SK-N-SH treated with all-trans-retinoic acid at 6 μM for 48 hours (cell line): ENCODE results near the gene GPR156.

Experiments
- ATAC-seq: fragments of 200-7000 bp; cut with Tn5 transposase; 3 replicates; pipeline ENCODE4 v1.9.1; 2020; ENCODE audit warnings: mild to moderate bottlenecking, moderate library complexity
- ARNTL ChIP-seq: fragments of 450-650 bp; formaldehyde crosslinking; IDR thresholded peaks from 2 replicates; pipeline ENCODE4 v1.5.0; 2020; ENCODE audit warnings: low read depth, mild to moderate bottlenecking, moderate library complexity, borderline replicate concordance
- BACH2 ChIP-seq: fragments of 250-450 bp; sonication (Bioruptor Pico); IDR thresholded peaks from 2 replicates; pipeline ENCODE4 v1.9.0; 2021; ENCODE audit warnings: mild to moderate bottlenecking, borderline replicate concordance
- CSDC2 ChIP-seq: fragments of 250-450 bp; sonication (Bioruptor Pico); IDR thresholded peaks from 2 replicates; pipeline ENCODE4 v1.5.0; 2020; ENCODE audit warnings: mild to moderate bottlenecking, moderate library complexity
- ESRRG ChIP-seq: fragments of 250-450 bp; sonication (Bioruptor Pico); IDR thresholded peaks from 2 replicates; pipeline ENCODE4 v1.6.1; 2021; ENCODE audit warnings: mild to moderate bottlenecking
- GLIS3 ChIP-seq: fragments of 250-450 bp; sonication (Bioruptor Pico); IDR thresholded peaks from 2 replicates; pipeline ENCODE4 v1.5.0; 2020; ENCODE audit warnings: mild to moderate bottlenecking, moderate library complexity
- ISL1 ChIP-seq: fragments of 250-450 bp; sonication (Bioruptor Pico); IDR thresholded peaks from 2 replicates; pipeline ENCODE4 v2.1.2; 2022; ENCODE audit warnings: mild to moderate bottlenecking, moderate library complexity
- OSR1 ChIP-seq: fragments of 250-450 bp; sonication (Bioruptor Pico); IDR thresholded peaks from 2 replicates; pipeline ENCODE4 v1.8.0; 2022; ENCODE audit warnings: moderate library complexity, mild to moderate bottlenecking, inconsistent platforms
- PPARA ChIP-seq: fragments of 250-450 bp; sonication (Bioruptor Pico); IDR thresholded peaks from 2 replicates; pipeline ENCODE4 v1.5.0; 2020; ENCODE audit warnings: mild to moderate bottlenecking, borderline replicate concordance
- RARB ChIP-seq: fragments of 250-450 bp; sonication (Bioruptor Pico); IDR thresholded peaks from 2 replicates; pipeline ENCODE4 v1.8.0; 2021; ENCODE audit warnings: mild to moderate bottlenecking, moderate library complexity
- SNAI2 ChIP-seq: fragments of 250-450 bp; sonication (Bioruptor Pico); IDR thresholded peaks from 2 replicates; pipeline ENCODE4 v1.5.0; 2020; ENCODE audit warnings: mild to moderate bottlenecking, moderate library complexity
- TCF4 ChIP-seq: fragments of 250-450 bp; sonication (Bioruptor Pico); IDR thresholded peaks from 2 replicates; pipeline ENCODE4 v1.8.0; 2021; ENCODE audit warnings: mild to moderate bottlenecking, moderate library complexity, borderline replicate concordance
- TOX ChIP-seq: fragments of 250-450 bp; sonication (Bioruptor Pico); IDR thresholded peaks from 2 replicates; pipeline ENCODE4 v1.8.0; 2021; ENCODE audit warnings: mild to moderate bottlenecking, moderate library complexity, borderline replicate concordance
- ZC3H10 ChIP-seq: fragments of 250-450 bp; sonication (Bioruptor Pico); IDR thresholded peaks from 2 replicates; pipeline ENCODE4 v1.5.1; 2021; ENCODE audit warnings: mild to moderate bottlenecking, moderate library complexity
- ZFP3 ChIP-seq: fragments of 250-450 bp; sonication (Bioruptor Pico); IDR thresholded peaks from 2 replicates; pipeline ENCODE4 v1.5.0; 2020; ENCODE audit warnings: mild to moderate bottlenecking, moderate library complexity
- ZFP30 ChIP-seq: fragments of 450-650 bp; formaldehyde crosslinking; IDR thresholded peaks from 2 replicates; pipeline ENCODE4 v1.5.0; 2022; ENCODE audit warnings: mild to moderate bottlenecking, moderate library complexity
- ZNF565 ChIP-seq: fragments of 450-650 bp; formaldehyde crosslinking; conservative IDR thresholded peaks from 2 replicates; pipeline ENCODE4 v1.5.0; 2020; ENCODE audit warnings: low read depth, mild to moderate bottlenecking, moderate library complexity
- ZNF8 ChIP-seq: fragments of 450-650 bp; formaldehyde crosslinking; IDR thresholded peaks from 2 replicates; pipeline ENCODE4 v1.5.0; 2020; ENCODE audit warnings: mild to moderate bottlenecking, moderate library complexity
- TF ChIP-seq, protein P1 (sequence below): fragments of 250-450 bp; sonication (Bioruptor Pico); IDR thresholded peaks from 2 replicates; pipeline ENCODE4 v1.8.0; 2021; ENCODE audit warnings: low read depth, mild to moderate bottlenecking, moderate library complexity, borderline replicate concordance
- TF ChIP-seq, protein P2 (sequence below): fragments of 250-450 bp; sonication (Bioruptor Pico); IDR thresholded peaks from 2 replicates; pipeline ENCODE4 v1.5.1; 2021; ENCODE audit warnings: mild to moderate bottlenecking, moderate library complexity
- TF ChIP-seq, protein P3 (sequence below): fragments of 250-450 bp; sonication (Bioruptor Pico); IDR thresholded peaks from 2 replicates; pipeline ENCODE4 v1.5.1; 2020; ENCODE audit warnings: low read depth, mild to moderate bottlenecking, moderate library complexity
- TF ChIP-seq, protein P4 (sequence below): fragments of 250-450 bp; sonication (Bioruptor Pico); IDR thresholded peaks from 2 replicates; pipeline ENCODE4 v1.5.0; 2020; ENCODE audit warnings: mild to moderate bottlenecking, moderate library complexity
- TF ChIP-seq, protein P5 (sequence below): fragments of 250-450 bp; sonication (Bioruptor Pico); IDR thresholded peaks from 2 replicates; pipeline ENCODE4 v1.8.0; 2020; ENCODE audit warnings: mild to moderate bottlenecking, moderate library complexity, borderline replicate concordance

The GPR156 gene

DNA sequence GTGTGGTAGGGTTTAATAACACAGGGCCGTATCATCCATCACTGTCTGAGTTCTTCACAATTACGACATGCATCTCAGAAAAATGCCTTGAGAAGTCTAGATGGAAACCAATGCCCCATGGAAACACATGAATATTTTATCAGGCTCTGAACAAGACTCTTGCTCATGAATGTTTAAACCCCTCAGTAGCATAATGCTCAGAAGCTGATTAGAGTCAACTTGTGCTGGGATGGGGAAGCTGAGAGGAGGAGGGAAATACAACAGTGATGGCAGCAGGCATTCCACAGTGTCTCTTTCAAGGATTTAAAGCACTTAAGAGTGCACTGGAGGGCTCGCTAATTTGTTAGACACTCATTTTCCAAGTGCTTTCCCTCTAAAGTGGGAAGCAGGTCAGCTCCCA lies 3.8 kb downstream of the GPR156 start:
- no peak for TF ChIP-seq ZFP30 (CRISPR knock-in tag)
- no peak for TF ChIP-seq TOX (CRISPR knock-in tag)
- TF ChIP-seq, protein P1, sequence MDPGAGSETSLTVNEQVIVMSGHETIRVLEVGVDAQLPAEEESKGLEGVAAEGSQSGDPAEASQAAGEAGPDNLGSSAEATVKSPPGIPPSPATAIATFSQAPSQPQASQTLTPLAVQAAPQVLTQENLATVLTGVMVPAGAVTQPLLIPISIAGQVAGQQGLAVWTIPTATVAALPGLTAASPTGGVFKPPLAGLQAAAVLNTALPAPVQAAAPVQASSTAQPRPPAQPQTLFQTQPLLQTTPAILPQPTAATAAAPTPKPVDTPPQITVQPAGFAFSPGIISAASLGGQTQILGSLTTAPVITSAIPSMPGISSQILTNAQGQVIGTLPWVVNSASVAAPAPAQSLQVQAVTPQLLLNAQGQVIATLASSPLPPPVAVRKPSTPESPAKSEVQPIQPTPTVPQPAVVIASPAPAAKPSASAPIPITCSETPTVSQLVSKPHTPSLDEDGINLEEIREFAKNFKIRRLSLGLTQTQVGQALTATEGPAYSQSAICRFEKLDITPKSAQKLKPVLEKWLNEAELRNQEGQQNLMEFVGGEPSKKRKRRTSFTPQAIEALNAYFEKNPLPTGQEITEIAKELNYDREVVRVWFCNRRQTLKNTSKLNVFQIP = no peak
- no peak for TF ChIP-seq BACH2 (CRISPR knock-in tag)
- TF ChIP-seq RARB (CRISPR knock-in tag) = no peak
- TF ChIP-seq, protein P2, sequence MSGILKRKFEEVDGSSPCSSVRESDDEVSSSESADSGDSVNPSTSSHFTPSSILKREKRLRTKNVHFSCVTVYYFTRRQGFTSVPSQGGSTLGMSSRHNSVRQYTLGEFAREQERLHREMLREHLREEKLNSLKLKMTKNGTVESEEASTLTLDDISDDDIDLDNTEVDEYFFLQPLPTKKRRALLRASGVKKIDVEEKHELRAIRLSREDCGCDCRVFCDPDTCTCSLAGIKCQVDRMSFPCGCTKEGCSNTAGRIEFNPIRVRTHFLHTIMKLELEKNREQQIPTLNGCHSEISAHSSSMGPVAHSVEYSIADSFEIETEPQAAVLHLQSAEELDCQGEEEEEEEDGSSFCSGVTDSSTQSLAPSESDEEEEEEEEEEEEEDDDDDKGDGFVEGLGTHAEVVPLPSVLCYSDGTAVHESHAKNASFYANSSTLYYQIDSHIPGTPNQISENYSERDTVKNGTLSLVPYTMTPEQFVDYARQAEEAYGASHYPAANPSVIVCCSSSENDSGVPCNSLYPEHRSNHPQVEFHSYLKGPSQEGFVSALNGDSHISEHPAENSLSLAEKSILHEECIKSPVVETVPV (CRISPR knock-in tag) = no peak
- no peak for TF ChIP-seq ARNTL (CRISPR knock-in tag)
- no peak for TF ChIP-seq ZC3H10 (CRISPR knock-in tag)
- TF ChIP-seq TCF4 (CRISPR knock-in tag) = no peak
- TF ChIP-seq, protein P3, sequence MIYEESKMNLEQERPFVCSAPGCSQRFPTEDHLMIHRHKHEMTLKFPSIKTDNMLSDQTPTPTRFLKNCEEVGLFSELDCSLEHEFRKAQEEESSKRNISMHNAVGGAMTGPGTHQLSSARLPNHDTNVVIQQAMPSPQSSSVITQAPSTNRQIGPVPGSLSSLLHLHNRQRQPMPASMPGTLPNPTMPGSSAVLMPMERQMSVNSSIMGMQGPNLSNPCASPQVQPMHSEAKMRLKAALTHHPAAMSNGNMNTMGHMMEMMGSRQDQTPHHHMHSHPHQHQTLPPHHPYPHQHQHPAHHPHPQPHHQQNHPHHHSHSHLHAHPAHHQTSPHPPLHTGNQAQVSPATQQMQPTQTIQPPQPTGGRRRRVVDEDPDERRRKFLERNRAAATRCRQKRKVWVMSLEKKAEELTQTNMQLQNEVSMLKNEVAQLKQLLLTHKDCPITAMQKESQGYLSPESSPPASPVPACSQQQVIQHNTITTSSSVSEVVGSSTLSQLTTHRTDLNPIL (CRISPR knock-in tag) = no peak
- TF ChIP-seq, protein P4, sequence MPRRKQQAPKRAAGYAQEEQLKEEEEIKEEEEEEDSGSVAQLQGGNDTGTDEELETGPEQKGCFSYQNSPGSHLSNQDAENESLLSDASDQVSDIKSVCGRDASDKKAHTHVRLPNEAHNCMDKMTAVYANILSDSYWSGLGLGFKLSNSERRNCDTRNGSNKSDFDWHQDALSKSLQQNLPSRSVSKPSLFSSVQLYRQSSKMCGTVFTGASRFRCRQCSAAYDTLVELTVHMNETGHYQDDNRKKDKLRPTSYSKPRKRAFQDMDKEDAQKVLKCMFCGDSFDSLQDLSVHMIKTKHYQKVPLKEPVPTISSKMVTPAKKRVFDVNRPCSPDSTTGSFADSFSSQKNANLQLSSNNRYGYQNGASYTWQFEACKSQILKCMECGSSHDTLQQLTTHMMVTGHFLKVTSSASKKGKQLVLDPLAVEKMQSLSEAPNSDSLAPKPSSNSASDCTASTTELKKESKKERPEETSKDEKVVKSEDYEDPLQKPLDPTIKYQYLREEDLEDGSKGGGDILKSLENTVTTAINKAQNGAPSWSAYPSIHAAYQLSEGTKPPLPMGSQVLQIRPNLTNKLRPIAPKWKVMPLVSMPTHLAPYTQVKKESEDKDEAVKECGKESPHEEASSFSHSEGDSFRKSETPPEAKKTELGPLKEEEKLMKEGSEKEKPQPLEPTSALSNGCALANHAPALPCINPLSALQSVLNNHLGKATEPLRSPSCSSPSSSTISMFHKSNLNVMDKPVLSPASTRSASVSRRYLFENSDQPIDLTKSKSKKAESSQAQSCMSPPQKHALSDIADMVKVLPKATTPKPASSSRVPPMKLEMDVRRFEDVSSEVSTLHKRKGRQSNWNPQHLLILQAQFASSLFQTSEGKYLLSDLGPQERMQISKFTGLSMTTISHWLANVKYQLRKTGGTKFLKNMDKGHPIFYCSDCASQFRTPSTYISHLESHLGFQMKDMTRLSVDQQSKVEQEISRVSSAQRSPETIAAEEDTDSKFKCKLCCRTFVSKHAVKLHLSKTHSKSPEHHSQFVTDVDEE (CRISPR knock-in tag) = no peak
- TF ChIP-seq, protein P5, sequence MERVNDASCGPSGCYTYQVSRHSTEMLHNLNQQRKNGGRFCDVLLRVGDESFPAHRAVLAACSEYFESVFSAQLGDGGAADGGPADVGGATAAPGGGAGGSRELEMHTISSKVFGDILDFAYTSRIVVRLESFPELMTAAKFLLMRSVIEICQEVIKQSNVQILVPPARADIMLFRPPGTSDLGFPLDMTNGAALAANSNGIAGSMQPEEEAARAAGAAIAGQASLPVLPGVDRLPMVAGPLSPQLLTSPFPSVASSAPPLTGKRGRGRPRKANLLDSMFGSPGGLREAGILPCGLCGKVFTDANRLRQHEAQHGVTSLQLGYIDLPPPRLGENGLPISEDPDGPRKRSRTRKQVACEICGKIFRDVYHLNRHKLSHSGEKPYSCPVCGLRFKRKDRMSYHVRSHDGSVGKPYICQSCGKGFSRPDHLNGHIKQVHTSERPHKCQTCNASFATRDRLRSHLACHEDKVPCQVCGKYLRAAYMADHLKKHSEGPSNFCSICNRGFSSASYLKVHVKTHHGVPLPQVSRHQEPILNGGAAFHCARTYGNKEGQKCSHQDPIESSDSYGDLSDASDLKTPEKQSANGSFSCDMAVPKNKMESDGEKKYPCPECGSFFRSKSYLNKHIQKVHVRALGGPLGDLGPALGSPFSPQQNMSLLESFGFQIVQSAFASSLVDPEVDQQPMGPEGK = no peak
- no peak for TF ChIP-seq CSDC2 (CRISPR knock-in tag)
- TF ChIP-seq OSR1 (CRISPR knock-in tag) = no peak
- no peak for TF ChIP-seq SNAI2 (CRISPR knock-in tag)
- no peak for TF ChIP-seq ISL1 (CRISPR knock-in tag)
- no peak for ATAC-seq

DNA sequence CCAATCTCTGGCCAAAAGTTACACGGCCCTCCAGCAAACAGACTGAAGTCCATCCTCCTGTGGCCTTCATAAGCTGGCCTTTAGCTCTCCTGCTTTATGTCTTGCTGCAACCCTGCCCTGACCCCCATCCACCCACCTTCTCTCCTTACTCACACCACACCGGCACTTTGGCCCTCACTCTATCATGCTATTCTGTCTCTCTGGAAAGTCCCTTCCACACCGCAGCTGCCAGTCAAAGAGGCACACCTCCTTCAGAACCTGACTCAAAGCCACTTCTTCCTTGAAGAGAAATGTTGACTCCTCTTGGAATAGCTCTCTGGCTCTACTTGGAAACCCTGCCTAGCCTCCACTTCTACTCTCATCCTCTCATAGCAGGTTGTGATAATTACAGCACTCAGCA lies 4.5 kb downstream of the GPR156 start:
- no peak for TF ChIP-seq ZFP30 (CRISPR knock-in tag)
- TF ChIP-seq ZC3H10 (CRISPR knock-in tag) = no peak
- no peak for TF ChIP-seq CSDC2 (CRISPR knock-in tag)
- no peak for TF ChIP-seq TCF4 (CRISPR knock-in tag)
- no peak for TF ChIP-seq SNAI2 (CRISPR knock-in tag)
- TF ChIP-seq BACH2 (CRISPR knock-in tag) = no peak
- no peak for TF ChIP-seq ISL1 (CRISPR knock-in tag)
- TF ChIP-seq, protein P3 (CRISPR knock-in tag) = no peak
- TF ChIP-seq, protein P1 = no peak
- no peak for TF ChIP-seq OSR1 (CRISPR knock-in tag)
- TF ChIP-seq GLIS3 = no peak
- TF ChIP-seq ZFP3 (CRISPR knock-in tag) = no peak
- TF ChIP-seq PPARA (CRISPR knock-in tag) = no peak
- no peak for TF ChIP-seq ESRRG (CRISPR knock-in tag)
- TF ChIP-seq RARB (CRISPR knock-in tag) = no peak
- TF ChIP-seq ZNF8 = no peak
- TF ChIP-seq ZNF565 (CRISPR knock-in tag) = no peak
- ATAC-seq = no peak
